Lower lobe of right lung (tissue), 2 donors: Measurements from ENCODE around the gene FOXN3. TPM values are rescaled to one million over a fixed set of nuclear protein-coding genes. Genes with fewer than 3 reads are reported as not detected.
A peak's percentile ranks its signal among the peaks of the same experiment; 100 is the strongest.

Experiments
- ATAC-seq, 2 donors: fragments of 200-7000 bp; cut with Tn5 transposase; one replicate each; pipeline ENCODE4 v1.9.1; 2020 to 2022; ENCODE audit warnings: mild to moderate bottlenecking in 2 of 2, moderate library complexity in 2 of 2
- DNase-seq: peaks from one replicate; pipeline ENCODE4 v3.0.0-alpha.2; 2020
- H3K27ac ChIP-seq: fragments of 200-600 bp; one replicate; pipeline ENCODE4 v1.8.0; 2022
- H3K27me3 ChIP-seq: fragments of 200-600 bp; one replicate; pipeline ENCODE4 v1.8.0; 2022; ENCODE audit warnings: low read depth
- H3K36me3 ChIP-seq: fragments of 200-600 bp; one replicate; pipeline ENCODE4 v1.8.0; 2022; ENCODE audit warnings: mild to moderate bottlenecking
- H3K4me1 ChIP-seq: fragments of 200-600 bp; one replicate; pipeline ENCODE4 v1.8.0; 2022
- H3K4me3 ChIP-seq: fragments of 200-600 bp; one replicate; pipeline ENCODE4 v1.8.0; 2022; ENCODE audit warnings: mild to moderate bottlenecking
- H3K9me3 ChIP-seq: fragments of 200-600 bp; one replicate; pipeline ENCODE4 v1.8.0; 2022
- CTCF ChIP-seq: fragments of 200-600 bp; IDR thresholded peaks from one replicate; pipeline ENCODE4 v1.8.0; 2022; ENCODE audit warnings: antibody characterized with exemption, mild to moderate bottlenecking
- intact Hi-C: fragments of 100-400 bp; cut with DNase I; formaldehyde crosslinking; loops from one replicate; pipeline ENCODE4 v1.11.0; 2022
- total RNA-seq: library from RNA; stranded (reverse); fragmentation: NEBNext Ultra II Directional; extraction: Animal tissue kit (Norgen Biotek cat#: 25700); gene quantifications from one replicate; pipeline ENCODE4 v1.2.1, GENCODE V29; 2021
- donor health status: DM: no; HTN: yes; CAD: no; lungs with severe emphysema.

The FOXN3 gene
- total RNA-seq, 1 donor from 2014 or later: 116 TPM

DNA sequence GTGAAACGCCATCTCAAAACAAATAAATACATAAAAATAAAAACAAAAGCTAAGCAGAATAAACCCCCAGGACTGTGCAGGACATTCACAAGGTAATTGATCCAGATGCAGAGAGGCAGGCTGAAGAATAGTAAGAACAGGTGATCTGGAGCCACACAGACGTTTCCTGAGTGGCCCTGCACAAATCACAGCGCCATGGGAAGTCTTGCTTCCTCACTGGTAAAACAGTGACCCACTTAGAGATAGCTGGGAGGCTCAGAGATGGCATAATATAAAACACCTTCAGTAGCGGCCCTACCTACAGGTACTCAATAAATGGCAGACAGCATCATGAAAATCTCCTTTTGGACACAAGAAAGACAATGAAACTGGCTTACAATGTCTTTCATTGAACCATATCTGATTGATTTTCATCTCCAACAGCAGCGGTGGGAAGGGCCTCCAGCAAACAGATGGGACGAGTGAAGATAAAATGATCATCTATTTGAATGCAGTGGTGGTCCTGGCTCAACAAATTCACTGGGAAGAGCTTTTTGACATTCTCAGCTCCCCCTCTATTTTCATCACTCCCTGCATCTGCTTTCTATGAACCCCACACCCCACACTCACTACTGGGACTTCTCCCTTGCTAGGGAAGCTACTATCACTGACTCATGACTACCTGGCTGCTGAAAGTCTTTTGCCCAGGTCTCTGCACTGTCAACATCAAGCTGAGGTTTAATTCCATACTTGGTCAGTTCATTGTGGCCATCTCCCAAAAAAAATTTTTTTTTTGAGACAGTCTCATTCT, 63.9 kb downstream of the FOXN3 start:
- H3K27me3 ChIP-seq: no peaks in the 10 kb centered on the region
- no peak for TF ChIP-seq CTCF
- H3K4me3 ChIP-seq: no peak overlapping the region
- ATAC-seq: no peak
- no peak for DNase-seq
- H3K36me3 ChIP-seq: peaks cover 21% of the 10 kb centered on the region
- intact Hi-C loops: loop anchor here (10.0 kb wide), 1 partner anchor 52 kb away; no protein-coding TSS in a partner anchor
- H3K4me1 ChIP-seq: peaks cover 35% of the 10 kb centered on the region
- H3K27ac ChIP-seq: no peak overlapping the region
- no peaks in the 10 kb centered on the region for H3K9me3 ChIP-seq

GRCh38 chr14:89351516-89352404, 65.3 kb downstream of the FOXN3 start:
- TF ChIP-seq CTCF: no peak
- no peaks in the 10 kb centered on the region for H3K27me3 ChIP-seq
- ATAC-seq (peak; percentile 53 to 83), DNase-seq (peak; percentile 56)
- H3K4me1 ChIP-seq: peaks cover 29% of the 10 kb centered on the region
- no peaks in the 10 kb centered on the region for H3K9me3 ChIP-seq
- H3K36me3 ChIP-seq: peaks cover 29% of the 10 kb centered on the region
- peak overlapping the region; percentile 75 for H3K27ac ChIP-seq
- intact Hi-C loops: loop anchor here (10.0 kb wide), 1 partner anchor 53 kb away; no protein-coding TSS in a partner anchor
- H3K4me3 ChIP-seq: peak overlapping the region; percentile 22

GRCh38 chr14:89351221-89351515, 65.9 kb downstream of the FOXN3 start:
- TF ChIP-seq CTCF: no peak
- peaks cover 25% of the 10 kb centered on the region for H3K4me1 ChIP-seq
- intact Hi-C loops: loop anchor here (10.0 kb wide), 1 partner anchor 54 kb away; no protein-coding TSS in a partner anchor
- H3K4me3 ChIP-seq: peak overlapping the region; percentile 22
- peaks cover 29% of the 10 kb centered on the region for H3K36me3 ChIP-seq
- no peak for ATAC-seq
- no peaks in the 10 kb centered on the region for H3K9me3 ChIP-seq
- peak overlapping the region; percentile 75 for H3K27ac ChIP-seq
- no peak for DNase-seq
- no peaks in the 10 kb centered on the region for H3K27me3 ChIP-seq

GRCh38 chr14:89350152-89350551, 66.9 kb downstream of the FOXN3 start:
- DNase-seq (no peak), ATAC-seq (no peak)
- Histone ChIP-seq H3K4me3 (no peak overlapping the region), H3K27ac (no peak overlapping the region), H3K9me3 (no peaks in the 10 kb centered on the region), H3K4me1 (peaks cover 25% of the 10 kb centered on the region), H3K27me3 (no peaks in the 10 kb centered on the region), H3K36me3 (peaks cover 29% of the 10 kb centered on the region)
- intact Hi-C loops: loop anchor here (10.0 kb wide), 1 partner anchor 55 kb away; no protein-coding TSS in a partner anchor
- no peak for TF ChIP-seq CTCF

DNA sequence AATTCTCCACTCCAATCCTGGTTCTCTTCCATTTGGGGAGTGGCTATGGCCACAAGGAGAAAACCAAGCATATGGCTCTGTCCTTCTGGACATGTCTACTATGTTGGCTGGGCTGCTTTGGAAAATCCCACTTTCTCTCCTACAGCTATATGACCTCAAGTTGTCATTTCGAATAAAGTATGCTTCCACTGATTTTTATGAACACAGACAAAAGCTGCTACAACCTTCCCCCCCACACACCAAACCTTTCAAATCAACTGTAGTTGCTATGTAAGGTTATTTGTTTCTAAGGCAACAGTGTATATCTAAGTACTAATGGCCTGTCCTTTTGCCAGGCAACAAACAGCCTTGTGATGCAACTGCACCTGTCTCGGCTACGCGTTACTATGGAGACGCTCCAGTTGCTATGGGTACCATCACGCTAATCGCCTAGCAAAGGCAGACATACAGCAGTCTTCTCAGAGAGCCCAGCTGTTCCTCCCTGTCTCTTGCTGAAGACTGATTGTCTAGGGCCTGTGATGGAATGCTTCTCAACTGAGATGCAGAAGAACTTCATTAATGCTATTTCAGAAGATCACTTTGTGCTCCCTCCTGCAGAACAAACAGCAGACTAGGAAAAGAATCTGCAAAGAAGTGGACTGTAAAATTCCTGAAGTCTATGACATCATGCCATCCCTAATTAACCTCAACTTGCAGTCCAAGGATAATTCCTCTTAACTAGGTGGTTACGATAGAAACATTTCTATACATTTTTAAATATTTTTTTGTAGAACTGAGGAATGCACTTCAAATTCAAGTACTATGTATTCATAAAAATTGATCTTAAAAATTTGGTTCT, 67.6 kb downstream of the FOXN3 start:
- DNase-seq: no peak
- Histone ChIP-seq H3K4me1 (peaks cover 25% of the 10 kb centered on the region), H3K4me3 (no peak overlapping the region), H3K27ac (no peak overlapping the region), H3K36me3 (peaks cover 29% of the 10 kb centered on the region), H3K9me3 (no peaks in the 10 kb centered on the region), H3K27me3 (no peaks in the 10 kb centered on the region)
- intact Hi-C loops: loop anchor here (10.0 kb wide), 1 partner anchor 55 kb away; no protein-coding TSS in a partner anchor
- TF ChIP-seq CTCF: no peak
- peak in 1 of 2 donors; percentile 25 for ATAC-seq
